HG03103 (cell line): ENCODE measurements around the gene SPRYD4.
"Not testable (repeated sequence)": the region's sequence is repeated elsewhere in the genome, so short reads cannot be mapped to it uniquely, and the experiment has no call there.

Experiments used
- ATAC-seq: cut with Tn5 transposase; IDR thresholded peaks from one replicate; pipeline ENCODE4 v1.9.1; 2021; ENCODE audit warnings: low read depth; ENCODE audit not compliant: unreplicated experiment

The SPRYD4 gene

DNA sequence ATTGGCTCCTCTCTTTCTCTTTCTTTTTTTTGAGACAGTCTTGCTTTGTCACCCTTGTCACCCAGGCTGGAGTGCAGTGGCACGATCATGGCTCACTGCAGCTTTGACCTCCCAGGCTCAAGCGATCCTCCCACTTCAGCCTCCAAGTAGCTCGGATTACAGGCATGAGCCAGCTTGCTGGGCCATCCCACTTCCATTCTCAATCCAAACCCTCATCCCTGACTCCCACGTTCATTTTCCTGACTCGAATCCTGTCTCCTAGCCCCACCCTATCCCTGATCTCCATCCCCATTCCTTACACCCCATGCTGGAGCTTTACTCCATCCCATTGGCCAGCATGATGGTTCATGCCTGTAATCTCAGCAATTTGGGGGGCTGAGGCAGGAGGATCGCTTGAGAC, 7.8 kb downstream of the SPRYD4 start:
- ATAC-seq = no peak

DNA sequence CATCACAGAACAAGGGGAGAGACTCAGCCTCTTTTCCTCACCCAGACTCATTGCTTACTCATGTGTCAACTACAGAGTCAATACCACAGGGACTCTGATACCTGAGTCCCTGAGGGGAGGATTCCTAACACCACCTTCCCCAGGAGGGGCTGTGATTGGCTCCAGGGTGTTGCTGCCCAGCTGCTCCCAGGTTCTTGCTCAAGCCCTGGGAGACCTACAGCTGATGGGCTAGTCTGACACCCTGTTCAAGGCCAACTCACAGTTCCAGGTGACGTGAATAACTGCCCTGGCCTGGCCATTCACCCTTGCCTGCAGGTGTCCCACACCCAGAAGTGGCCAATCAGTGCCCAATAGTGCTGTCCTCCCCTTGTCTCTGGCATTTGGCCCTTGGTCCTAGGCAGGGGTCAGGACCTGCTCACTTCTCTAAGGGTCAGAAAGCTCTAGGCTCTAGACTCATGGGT, 8.6 kb downstream of the SPRYD4 start:
- ATAC-seq = no peak

DNA sequence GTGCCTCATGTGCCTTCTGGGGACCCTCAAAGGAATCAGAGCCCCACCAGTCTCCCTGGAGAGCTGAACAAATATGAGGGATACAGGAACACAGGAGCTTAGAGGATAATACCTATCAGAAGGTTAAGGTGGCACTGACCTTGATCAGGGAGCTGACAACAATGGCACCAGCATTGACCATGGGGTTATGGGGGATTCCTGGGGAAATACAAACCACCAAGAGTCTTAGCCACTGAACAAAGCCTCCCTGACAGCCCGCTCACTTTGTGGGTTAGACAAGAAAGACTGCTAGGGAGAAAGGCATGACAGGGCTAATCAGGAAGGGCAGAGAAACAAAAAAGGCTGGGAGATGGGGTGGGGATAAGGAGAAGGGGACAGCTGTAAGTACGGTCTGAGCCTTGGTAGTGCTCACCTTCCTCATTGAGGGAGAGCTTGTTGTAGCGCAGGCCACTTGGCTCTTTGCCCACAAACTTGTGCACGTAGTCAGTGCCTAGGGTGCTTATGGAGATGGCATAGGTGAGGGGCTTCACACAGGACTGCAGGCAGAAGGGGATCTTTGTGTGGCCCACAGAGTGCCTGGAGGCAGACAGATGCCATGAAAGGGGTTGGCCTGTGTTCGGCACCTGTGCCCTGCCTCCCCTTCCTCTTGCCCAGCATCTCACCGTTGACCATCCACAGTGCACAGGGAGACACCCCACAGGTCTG, 9.3 kb downstream of the SPRYD4 start:
- no peak for ATAC-seq

DNA sequence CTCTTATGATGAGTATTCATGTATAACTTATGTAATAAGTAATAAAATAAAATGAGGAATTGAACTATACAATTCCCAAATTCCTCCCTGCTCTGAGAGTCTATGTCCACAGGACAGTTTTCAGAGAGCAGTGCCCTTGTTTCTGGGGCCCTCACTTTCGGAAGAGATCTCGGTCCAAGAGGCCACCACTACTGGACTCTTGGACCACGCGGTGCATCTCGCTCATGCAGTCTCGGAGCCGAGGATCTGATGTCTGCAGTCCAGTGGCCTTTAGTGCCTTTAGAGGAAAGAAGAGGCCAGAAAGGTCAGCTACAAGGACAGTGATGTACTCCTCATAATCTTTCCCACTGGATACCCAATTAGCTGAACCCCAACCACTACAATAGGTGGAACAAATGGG, 11.2 kb downstream of the SPRYD4 start:
- ATAC-seq = no peak

DNA sequence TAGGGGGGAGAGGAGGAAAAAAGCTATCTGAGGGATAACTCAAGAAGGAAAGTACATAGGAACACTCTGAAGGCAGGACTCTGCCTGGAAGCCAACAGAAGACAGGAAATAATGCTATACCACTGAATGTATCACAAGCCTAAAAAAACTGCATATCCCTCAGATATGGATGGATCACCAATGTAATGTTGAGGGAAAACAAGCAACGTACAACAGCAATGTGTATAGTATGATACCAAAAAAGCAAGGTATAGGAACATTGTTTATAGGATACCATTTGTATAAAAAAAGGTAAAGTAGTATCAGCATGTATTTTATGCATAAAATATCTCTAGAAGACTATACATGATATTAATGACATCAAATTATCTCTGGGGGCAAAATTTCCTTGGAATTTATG, 16.2 kb downstream of the SPRYD4 start:
- no peak for ATAC-seq

DNA sequence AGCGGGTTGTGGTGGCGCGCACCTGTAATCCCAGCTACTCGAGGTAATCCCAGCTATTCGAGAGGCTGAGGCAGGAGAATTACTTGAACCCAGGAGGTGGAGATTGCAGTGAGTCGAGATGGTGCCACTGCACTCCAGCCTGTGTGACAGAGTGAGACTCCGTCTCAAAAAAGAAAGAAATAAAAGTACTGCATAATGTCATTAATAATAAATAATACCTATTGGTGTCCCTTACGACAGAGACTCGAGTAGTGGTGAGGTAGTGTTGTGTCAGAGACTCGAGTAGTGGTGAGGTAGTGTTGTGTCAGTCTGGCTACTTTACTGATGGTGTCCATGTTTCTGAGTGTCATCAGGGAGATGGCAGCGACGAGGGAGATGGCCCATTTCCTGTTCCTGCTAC, 18.3 kb downstream of the SPRYD4 start:
- ATAC-seq = no peak

DNA sequence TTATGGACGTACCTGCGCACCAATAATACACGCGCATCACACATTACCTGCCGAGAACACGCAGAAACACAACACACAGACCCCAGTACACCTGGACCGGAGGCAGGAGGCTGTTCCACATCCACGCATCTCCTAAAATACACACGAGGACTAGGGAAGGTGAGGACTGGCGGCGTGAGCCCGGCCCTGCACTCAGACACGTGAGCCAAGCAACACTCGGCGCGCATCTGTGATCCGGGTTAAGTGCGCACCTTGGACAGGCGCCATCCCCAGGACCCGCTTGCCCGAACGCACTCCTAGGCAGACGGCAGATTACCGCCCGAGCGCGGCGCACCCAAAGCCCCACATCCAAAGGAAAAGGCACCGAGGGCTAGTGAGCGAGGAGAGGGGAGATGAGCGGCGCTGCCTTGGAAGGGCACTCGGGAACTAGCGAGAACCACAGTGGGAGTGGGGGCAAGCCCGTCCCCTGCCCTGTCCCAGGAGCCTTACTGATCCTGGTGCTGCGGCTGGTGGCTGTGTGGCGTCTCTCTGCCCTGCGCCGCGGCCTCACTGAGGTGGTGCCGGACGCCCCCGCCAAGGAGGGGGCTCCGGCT, 19.2 kb downstream of the SPRYD4 start:
- ATAC-seq = no peak

DNA sequence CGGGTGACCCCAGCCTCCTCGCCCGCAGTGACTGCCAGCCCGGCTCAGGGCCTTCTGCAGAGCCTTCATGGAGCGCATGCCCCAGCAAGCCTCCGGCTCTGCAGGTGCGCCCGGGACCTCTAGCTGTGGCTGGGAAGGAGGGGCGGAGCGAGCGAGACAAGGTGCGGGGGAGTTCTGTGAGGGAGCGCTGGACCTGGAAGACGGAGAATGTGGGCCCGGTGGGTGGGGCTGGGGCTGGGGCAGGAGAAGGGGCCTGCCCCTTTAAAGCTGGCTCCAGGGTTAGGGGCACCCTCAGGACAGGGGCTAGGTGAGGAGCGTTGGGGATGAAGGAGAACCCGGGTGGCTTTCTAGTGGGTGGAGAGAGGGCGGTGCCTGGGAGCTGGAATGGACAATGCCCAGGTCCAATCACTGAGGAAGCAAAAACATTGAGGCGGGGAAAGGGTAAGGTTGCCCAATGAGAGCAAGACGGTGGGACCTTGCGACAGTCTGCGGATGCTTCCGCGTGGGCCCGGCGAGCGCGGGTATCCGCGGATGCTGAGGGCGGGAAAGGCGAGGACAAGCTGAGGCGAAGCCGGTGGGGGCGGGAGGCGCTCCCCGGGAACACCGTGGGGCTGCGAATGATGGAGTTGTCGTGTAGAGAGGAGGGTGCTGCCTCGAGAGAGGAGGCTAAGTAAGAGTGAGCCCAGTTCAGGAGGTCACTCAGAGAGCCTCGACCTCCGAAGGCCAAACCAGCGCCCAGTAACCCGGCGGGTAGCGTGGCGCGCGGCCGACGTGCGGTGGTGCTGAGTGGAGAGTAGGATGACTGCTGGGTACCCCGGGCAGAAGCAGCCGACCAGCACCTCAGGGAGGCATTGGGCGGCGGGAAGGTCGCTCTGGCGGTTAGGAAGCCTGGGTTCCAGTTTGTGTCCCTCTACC, 19.9 kb downstream of the SPRYD4 start, which contains the start of gene GLS2:
TSS of gene GLS2 (minus strand) at position 121 of the 915 bp plus-strand sequence. CDS start at position 78, 43 bp downstream.
- peak; percentile 81 for ATAC-seq

DNA sequence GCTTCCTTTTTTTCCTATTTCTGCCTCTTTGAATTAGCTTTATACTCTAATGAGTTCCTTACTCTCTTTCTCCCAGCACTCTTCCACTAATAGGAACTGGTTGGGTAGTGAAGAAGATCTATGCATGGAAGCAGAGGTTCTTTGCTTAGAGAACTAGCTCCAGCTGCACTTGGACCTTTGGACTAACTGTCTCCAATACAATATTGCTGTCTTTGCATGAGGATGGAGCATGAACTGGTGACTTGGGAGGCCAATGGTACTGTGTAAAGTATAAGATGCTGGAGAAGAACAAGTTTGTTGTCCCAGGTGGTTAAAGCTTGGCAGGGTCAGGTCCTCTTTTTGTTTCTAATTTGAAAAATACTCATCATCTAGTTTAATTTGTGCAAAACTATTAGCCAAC, 22.0 kb downstream of the SPRYD4 start:
- ATAC-seq = no peak

DNA sequence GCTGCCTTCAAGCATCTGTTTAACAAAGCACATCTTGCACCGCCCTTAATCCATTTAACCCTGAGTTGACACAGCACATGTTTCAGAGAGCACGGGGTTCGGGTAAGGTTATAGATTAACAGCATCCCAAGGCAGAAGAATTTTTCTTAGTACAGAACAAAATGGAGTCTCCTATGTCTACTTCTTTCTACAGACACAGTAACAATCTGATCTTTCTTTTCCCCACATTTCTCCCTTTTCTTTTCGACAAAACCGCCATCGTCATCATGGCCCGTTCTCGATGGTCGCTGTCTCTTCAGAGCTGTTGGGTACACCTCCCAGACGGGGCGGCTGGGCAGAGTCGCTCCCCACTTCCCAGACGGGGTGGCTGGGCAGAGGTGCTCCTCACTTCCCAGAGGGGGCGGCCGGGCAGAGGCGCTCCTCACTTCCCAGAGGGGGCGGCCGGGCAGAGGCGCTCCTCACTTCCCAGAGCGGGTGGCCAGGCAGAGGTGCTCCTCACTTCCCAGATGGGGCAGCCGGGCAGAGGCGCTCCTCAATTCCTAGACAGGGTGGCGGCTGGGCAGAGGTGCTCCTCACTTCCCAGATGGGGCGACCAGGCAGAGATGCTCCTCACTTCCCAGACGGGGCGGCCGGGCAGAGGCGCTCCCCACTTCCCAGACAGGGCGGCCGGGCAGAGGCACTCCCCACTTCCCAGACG, 25.2 kb downstream of the SPRYD4 start:
- ATAC-seq = not testable (repeated sequence)

DNA sequence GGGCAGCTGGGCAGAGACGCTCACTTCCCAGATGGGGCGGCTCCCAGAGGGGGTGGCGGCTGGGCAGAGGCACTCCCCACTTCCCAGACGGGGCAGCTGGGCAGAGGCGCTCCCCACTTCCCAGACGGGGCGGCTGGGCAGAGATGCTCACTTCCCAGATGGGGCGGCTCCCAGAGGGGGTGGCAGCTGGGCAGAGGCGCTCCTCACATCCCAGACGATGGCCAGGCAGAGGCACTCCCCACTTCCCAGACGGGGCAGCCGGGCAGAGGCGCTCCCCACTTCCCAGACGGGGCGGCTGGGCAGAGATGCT, 25.7 kb downstream of the SPRYD4 start:
- ATAC-seq = not testable (repeated sequence)

DNA sequence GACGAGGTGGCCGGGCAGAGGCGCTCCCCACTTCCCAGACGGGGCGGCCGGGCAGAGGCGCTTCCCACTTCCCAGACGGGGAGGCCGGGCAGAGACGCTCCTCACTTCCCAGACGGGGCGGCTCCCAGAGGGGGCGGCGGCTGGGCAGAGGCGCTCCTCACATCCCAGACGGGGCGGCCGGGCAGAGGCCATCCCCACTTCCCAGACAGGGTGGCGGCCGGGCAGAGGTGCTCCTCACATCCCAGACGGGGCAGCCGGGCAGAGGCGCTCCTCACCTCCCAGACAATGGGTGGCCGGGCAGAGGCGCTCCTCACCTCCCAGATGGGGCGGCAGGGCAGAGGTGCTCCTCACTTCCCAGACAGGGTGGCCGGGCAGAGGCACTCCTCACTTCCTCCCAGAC, 26.1 kb downstream of the SPRYD4 start:
- ATAC-seq = not testable (repeated sequence)

DNA sequence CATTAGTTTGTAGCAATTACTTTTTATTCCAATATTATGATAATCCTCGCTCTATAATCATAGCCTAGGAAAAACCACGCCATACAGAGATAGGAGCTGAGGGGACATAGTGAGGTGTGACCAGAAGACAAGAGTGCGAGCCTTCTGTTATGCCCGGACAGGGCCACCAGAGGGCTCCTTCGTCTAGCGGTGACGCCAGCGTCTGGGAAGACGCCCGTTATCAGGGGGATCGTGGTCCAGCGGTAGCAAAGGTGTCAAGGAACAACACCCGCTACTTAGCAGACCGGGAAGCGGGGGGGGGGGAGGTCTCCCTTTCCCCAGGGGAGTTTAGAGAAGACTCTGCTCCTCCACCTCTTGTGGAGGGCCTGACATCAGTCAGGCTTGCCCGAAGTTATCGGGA, 28.3 kb downstream of the SPRYD4 start:
- not testable (repeated sequence) for ATAC-seq

DNA sequence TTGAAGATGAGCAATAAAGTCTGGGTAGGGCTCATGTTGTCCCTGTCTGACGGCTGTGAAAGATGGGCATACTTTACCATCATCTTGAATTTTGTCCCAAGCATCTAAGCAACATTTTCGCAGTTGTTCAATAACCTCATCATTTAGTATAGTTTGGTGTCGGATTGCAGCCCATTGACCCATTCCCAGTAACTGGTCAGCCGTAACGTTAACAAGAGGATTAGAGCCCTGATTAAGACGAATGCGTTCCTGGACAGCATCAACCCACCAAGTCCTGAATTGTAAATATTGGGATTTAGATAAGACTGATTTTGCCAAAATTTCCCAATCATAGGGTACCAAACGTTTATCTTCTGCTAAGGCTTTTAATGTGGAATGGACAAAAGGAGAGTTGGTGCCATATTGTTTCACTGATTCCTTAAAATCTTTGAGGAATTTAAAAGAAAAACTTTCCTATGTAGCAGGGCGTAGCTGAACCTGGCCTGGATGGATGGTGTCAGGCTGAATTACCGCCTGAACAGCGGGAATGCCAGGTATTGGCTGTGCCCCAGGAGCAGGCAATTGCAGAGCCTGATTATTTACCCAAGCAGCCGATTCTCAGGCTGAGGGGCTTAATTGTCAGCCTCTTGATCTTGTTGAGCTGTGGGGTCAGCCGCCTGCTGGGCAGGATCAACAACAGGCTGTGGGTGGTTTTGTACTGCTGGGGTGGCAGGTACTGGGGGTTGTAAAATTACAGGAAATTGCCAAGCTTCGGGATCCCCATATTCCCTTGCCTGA, 29.9 kb downstream of the SPRYD4 start:
- ATAC-seq = not testable (repeated sequence)

DNA sequence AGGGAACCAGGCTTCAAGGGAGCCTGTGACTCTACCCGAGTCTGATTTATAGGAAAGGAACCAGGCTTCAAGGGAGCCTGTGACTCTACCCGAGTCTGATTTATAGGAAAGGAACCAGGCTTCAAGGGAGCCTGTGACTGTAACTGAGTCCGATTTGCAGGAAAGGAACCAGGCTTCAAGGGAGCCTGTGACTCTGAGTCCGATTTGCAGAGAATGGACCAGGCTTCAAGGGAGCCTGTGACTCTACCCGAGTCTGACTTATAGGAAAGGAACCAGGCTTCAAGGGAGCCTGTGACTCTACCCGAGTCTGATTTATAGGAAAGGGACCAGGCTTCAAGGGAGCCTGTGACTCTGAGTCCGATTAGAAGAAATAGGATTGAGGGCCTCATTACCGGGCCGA, 31.1 kb downstream of the SPRYD4 start:
- not testable (repeated sequence) for ATAC-seq

DNA sequence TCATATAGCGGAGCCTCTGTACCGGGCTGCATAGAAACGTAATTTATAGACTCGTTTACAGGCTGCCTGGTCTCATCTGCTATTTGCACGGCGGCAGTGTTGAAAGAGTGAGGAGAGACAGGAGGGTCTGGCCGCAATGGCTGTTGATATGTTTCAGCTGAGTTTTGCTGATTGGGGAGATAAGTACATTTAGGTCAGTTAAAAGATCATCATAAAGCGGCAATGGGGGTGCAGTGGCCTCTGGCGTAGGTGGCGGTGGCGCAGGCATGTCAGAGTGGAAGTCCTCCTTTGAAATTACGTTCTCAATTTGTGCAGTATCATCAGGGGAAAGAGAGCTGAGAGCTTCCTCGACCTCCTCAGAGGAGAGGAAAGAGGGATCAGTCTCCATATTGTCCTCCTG, 31.5 kb downstream of the SPRYD4 start:
- not testable (repeated sequence) for ATAC-seq

DNA sequence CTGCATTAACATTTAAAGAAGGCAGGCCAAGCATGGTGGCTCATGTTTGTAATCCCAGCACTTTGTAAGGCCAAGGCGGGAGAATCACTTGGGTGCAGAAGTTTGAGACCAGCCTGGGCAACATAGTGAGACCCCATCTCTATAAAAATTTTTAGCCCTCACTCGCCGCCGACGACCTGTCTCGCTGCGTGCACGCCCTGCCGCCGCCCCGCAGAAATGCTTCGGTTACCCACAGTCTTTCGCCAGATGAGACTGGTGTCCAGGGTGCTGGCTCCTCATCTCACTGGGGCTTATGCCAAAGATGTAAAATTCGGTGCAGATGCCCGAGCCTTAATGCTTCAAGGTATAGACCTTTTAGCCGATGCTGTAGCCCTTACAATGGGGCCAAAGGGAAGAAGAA, 42.4 kb downstream of the SPRYD4 start:
- no peak for ATAC-seq

DNA sequence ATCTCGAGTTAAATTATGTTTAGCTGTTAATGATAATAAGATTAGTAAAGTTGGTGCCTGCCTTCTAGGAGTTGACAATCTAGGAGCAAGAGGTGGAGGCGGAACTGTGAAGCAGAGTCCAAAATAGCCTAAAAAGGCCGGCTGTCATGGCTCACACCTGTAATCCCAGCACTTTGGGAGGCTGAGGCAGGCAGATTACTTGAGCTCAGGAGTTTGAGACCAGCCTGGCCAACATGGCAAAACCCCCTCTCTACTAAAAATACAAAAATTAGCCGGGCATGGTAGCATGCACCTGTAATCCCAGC, 45.6 kb downstream of the SPRYD4 start:
- not testable (repeated sequence) for ATAC-seq

DNA sequence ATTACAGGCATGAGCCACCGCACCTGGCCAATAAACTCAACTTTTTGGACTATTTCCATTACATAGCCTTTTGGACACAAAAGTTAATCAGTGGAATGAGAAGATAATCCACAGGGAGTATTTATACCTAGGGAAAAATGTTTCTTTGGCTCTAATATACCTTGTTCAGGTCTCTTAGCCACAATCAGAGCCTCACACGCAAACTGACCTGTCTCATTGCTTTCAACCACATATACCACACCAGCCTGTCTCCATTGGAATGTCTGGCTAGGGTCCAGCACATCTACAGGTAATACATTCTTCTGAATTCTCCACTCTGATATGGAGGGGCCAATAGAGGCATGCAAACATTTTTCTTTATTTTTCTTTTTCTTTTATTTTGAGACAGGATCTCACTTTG, 49.5 kb downstream of the SPRYD4 start:
- ATAC-seq = no peak

DNA sequence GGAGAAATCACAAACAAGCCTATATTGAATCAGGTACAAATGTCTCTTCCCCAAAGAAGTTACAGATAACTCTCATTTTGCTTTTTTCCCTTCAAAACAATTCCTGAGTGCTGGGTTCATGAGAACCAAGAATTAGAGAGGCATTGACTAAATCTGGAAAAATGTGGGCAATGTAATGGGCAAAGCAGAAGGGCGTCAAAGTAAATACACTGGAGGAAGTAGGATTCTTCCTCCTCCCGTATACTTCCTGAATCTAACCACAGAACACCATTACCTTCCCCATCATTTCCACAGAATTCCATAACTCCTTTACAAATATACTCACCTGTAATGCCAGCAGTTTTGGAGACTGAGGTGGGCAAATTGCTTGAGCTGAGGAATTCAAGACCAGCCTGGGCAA, 50.2 kb downstream of the SPRYD4 start:
- ATAC-seq = no peak
